B cell (primary cell): ENCODE measurements around the gene SNTA1.

ENCODE experiments used
- CTCF ChIP-seq: fragments of 200-600 bp; IDR thresholded peaks from one replicate; pipeline ENCODE4 v1.8.0; 2022; ENCODE audit warnings: antibody characterized with exemption, mild to moderate bottlenecking
- EZH2 ChIP-seq: IDR thresholded peaks from 2 replicates; pipeline ENCODE4 v1.6.1; 2012; ENCODE audit warnings: borderline replicate concordance, low read depth, mild to moderate bottlenecking, moderate library complexity, low read length; ENCODE audit not compliant: insufficient read depth, poor library complexity, severe bottlenecking

- TF ChIP-seq CTCF (no peak), EZH2 (no peak)
These were observed 80.7 kb downstream of the SNTA1 start for GRCh38 chr20:33362898-33363297.
